GM19099 (cell line): ENCODE data around the gene RAB11FIP5.

Source experiments
- POLR2A ChIP-seq: IDR thresholded peaks from 3 replicates; pipeline ENCODE4 v1.6.1; 2011; ENCODE audit warnings: low read depth; ENCODE audit not compliant: insufficient read length; ENCODE audit errors: extremely low read depth

RAB11FIP5 gene

GRCh38 chr2:73036766-73037165, 76.0 kb downstream of the RAB11FIP5 start:
- no peak for TF ChIP-seq POLR2A

- no peak for TF ChIP-seq POLR2A
Measured at GRCh38 chr2:73035899-73036711, 76.6 kb downstream of the RAB11FIP5 start.

DNA sequence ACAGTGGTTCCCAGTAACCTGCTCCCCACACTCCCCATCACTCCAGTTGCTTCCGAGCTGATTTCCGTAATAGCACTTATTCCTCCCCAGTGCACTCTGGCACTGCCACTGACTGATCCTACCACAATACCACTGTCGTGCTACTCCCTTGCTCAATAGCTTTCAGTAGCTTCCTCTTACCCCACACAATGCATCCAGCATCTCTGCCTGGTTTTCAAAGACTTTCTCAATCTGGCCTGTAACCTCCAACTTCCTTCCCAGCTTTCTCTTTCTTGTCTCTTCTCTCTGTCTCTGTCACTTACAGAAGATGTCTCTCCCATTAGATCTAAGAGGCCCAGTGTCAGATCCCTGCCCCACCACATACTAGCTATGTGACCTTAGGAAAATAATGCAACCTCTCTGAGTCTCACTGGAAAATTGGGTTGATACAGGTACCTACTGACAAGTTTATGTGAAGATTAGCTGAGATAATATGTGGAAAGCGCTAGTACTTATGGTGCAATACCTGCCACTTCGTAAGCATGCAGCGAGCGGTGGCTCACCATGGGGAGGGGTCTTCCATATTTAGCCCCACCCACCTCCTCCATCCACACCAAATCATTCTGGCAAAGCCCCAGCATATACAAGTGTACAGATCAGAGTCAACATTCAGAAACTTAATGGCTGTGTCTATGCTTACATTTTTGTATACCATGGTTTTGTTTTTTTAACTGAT, 77.9 kb downstream of the RAB11FIP5 start:
- no peak for TF ChIP-seq POLR2A

- no peak for TF ChIP-seq POLR2A
Measured at GRCh38 chr2:73033766-73034381, 78.9 kb downstream of the RAB11FIP5 start.

- no peak for TF ChIP-seq POLR2A
Measured at GRCh38 chr2:73033142-73033765, 79.5 kb downstream of the RAB11FIP5 start.

DNA sequence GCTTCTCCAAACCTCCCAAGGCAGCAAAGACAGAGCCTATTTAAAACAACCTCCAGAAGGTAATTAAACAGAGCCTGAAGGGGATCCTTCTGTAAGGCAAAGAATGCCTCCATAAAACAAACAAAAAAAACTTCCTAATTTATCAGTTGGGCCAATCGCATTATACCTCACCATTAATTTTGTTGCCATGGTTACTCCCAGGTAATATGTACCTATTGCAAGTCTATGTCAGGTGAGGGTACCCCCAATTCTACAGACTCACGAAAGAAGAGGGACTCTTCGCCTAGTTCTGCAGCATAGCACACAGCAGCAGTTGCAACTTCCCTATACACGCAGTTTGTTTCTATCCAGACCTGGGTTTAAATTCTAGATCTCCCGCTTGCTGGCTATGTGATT, 80.0 kb downstream of the RAB11FIP5 start:
- TF ChIP-seq POLR2A, result no peak

DNA sequence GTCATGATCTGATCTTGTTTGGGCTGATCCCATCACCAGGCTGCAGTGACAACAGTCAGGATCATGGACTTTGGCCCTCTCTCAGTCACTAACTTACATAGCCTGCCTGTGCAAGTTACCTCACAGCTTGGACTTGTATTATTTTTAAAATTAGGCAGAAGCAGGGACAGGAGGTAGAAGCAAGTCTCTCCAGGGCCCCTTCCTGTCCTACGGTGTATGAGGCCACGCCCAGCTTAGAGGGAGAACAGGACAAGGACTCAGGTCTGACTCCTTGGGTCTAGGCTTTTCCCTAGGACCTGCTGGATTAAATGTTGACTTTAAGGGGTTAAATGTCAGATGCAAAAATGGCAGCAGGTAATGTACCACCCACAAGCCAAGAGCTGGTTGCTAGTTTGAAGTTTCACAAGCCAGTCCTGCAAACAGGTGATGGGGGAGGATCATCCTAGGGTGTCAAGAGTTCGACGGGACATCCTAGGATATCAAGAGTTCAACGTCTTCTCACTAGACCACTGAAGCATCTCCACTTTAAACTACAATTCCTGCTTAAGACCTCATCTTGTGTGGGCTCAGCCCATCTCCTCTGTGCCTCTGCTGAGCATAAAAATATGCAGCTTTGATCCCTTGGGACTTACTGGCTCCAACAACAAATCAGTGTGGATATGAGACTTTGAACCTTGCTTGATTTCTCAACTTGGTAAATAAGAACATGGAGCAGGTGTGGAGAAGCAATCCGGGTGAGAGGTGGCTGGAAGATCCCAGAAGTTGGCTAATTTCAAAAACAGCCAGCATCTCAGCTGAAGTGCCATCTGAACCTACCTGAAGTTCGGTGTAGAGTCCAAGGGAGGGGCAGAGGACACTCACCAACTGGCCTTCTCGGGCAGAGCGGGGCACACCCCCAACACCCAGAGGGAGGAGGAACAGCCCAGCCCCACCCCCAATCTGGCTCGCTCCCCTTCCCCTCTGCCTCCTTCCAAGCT, 80.7 kb downstream of the RAB11FIP5 start:
- no peak for TF ChIP-seq POLR2A

- no peak for TF ChIP-seq POLR2A
Measured at GRCh38 chr2:73031095-73031678, 81.6 kb downstream of the RAB11FIP5 start.

DNA sequence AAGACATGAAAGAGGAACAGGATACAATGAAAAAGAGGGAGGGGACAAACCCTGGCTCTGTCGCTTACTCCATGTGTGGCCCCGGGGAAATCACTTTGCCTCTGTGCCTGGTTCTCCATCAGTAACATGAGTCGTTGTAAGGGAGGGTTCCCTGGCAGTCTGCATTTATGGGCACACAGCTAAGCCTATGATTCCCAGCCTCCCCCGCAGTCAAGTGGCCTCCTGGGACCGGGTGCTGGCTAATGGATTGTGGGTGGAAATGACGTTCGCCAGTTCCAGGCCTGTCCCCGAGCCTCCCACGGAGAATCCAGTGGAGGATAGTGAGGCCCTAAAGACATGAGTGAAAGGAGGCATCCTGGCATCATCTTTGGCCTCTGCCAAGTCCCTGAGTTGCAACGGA, 83.9 kb downstream of the RAB11FIP5 start:
- TF ChIP-seq POLR2A, result no peak

DNA sequence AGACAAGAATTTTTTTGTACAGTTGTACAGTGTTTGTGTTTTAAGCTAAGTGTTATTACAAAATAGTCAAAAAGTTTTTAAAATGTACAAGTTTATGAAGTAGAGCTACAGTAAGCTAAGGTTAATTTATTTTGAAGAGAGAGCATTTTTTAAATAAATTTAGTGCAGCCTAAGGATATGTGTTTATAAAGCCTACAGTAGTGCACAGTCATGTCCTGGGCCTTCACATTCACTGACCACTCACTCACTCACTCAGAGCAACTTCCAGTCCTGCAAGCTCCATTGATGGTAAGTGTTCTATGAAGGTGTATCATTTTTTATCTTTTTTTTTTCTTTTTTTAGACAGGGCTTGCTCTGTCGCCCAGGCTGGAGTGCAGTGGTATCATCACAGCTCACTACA, 85.4 kb downstream of the RAB11FIP5 start:
- no peak for TF ChIP-seq POLR2A

DNA sequence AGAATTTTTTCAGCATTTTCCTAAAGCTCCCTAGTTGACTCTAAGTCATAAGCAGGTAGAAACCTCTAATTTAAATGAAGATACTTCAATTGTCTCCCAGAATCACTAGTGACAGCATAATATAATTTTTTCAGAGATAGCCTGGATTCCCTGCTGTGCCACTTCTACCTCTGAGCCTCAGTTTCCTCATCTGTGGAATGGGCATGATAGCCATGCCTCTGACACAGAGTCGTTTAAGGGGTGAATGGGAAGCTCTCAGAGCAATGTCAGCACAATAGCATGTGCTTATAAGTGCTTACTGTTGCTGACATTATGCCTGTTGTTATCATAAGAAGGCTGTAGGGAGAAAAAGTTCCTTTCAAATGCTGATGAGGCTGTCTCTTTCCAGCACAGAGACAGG, 89.3 kb downstream of the RAB11FIP5 start:
- no peak for TF ChIP-seq POLR2A
